Stimulated activated naive CD8-positive, alpha-beta T cell treated with anti-CD3 and anti-CD28 coated beads, Interleukin-15, Interleukin-2, amounts not matched to agents 100 ng/mL and 50 ng/mL, for 24 hours (primary cell): Measurements from ENCODE around the gene FAM47E.

Experiments
- H3K27ac Mint-ChIP-seq: one replicate; pipeline ENCODE4 v1.8.0; 2021; ENCODE audit warnings: mild to moderate bottlenecking, mixed read lengths
- H3K27me3 Mint-ChIP-seq: one replicate; pipeline ENCODE4 v1.8.0; 2021; ENCODE audit warnings: mixed read lengths
- H3K36me3 Mint-ChIP-seq: one replicate; pipeline ENCODE4 v1.8.0; 2021; ENCODE audit warnings: low read depth, mixed read lengths
- H3K4me1 Mint-ChIP-seq: one replicate; pipeline ENCODE4 v1.8.0; 2021; ENCODE audit warnings: low read depth, mixed read lengths
- H3K4me3 Mint-ChIP-seq: one replicate; pipeline ENCODE4 v1.8.0; 2021; ENCODE audit warnings: mild to moderate bottlenecking, mixed read lengths
- H3K9me3 Mint-ChIP-seq: one replicate; pipeline ENCODE4 v1.8.0; 2021; ENCODE audit warnings: mixed read lengths

The FAM47E gene

DNA sequence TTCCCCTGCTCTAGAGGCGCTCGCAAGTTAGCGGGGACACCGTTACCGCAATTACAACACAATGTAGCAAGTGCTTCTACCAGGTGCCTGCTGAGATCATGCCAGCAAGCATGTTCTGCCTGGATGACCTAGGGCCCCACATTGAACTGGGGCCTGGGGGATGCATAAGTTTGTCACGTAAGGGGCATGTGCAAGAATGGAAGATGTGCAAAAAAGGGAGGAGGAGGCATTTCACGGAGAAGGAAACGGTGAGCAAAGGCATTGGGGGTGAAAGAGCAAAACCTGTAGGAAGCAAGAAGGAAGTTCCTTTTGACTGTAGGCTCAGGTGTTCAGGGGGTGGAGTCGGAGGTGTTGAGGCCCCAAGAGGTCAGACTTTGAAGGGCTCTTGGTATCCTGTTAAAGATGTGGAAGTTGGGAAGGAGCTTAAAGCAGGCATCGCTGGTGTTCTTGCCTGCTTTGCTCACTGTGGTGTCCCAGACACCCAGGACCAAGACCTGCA, 37.3 kb upstream of the FAM47E start:
- H3K36me3 Mint-ChIP-seq, result no peaks in the 10 kb centered on the region
- H3K27me3 Mint-ChIP-seq, result peaks cover 3% of the 10 kb centered on the region
- peak overlapping the region; percentile 81 for H3K27ac Mint-ChIP-seq
- H3K4me1 Mint-ChIP-seq, result peaks cover 30% of the 10 kb centered on the region
- no peaks in the 10 kb centered on the region for H3K9me3 Mint-ChIP-seq
- H3K4me3 Mint-ChIP-seq, result peak overlapping the region; percentile 84

DNA sequence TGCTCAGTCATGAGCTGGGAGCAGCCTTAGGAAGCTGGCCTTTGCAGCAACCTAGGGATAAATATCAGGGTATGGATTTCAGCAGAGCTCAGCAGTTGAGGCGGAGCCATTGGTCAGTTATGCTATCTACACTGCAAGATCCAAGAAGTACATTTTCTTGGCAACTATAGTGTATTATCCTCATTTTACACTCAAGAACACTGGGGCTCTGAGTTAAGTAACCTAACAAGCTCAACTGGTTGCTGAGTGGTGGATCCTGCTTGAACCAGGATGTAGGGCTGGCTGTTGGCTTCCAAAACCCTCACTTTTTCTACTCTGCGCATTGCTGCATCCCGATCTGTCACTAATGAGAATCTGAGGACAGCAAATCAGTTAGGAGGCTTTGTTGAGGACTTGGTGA, 36.4 kb upstream of the FAM47E start:
- Mint-ChIP-seq H3K27me3 (peaks cover 3% of the 10 kb centered on the region), H3K27ac (no peak overlapping the region), H3K9me3 (no peaks in the 10 kb centered on the region), H3K4me1 (peaks cover 30% of the 10 kb centered on the region), H3K4me3 (no peak overlapping the region), H3K36me3 (no peaks in the 10 kb centered on the region)

DNA sequence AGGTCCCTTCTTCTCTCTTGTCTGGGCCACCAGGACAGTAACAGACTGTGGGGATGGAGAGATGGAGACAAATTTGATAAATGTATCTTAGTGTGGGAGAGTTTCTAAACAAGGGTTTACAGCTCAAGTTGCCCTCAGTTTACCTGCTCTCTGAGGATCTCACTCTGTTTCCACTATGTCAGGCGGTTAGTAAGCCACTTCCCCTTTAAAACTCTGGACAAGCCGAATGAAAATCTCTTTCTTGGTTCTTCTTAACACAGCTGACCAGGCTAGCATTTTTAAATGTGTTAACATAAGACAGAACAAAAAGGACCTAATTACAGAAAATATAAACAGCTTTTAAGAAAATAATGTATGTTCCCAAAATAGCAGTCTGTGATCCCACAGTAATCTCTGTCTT, 35.0 kb upstream of the FAM47E start:
- Mint-ChIP-seq H3K27ac (no peak overlapping the region), H3K9me3 (no peaks in the 10 kb centered on the region), H3K27me3 (peaks cover 3% of the 10 kb centered on the region), H3K4me1 (peaks cover 27% of the 10 kb centered on the region), H3K4me3 (no peak overlapping the region), H3K36me3 (no peaks in the 10 kb centered on the region)

DNA sequence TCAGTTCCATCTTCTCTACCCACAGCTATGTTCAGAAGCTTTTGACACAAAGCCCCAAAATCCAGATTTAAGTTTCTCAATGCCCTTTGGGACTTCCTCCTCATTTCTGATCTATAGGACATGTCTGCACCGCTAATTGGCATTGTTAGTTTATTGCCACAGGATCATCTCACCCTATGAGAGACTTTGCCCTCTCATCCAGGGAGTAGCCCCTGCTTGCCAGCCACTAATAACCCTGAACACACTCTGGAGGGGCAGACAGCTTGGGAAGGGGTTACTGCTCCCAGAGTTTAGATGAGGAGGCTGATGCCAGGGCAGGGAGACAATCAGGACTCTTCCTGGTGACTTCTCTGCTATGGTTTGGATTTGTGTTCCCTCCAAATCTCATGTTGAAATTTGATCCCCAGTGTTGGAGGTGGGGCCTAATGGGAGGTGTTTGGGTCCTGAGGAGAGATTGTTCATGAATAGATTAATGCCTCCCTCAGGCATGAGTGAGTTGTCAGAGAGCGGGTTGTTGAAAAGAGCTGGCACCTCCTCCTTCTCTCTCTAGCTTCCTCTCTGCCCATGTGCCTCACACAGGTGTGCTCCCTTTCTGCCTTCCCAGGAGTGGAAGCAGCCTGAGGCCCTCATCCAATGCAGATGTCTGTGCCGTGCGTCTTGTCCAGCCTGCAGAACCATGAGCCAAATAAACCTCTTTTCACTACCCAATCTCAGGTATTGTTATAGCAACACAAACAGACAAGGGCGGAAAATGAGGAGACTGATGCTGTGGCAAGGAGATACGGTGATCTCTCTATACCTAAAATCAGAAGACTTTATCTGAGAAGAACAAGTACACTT, 34.3 kb upstream of the FAM47E start:
- H3K36me3 Mint-ChIP-seq, result no peaks in the 10 kb centered on the region
- peaks cover 27% of the 10 kb centered on the region for H3K4me1 Mint-ChIP-seq
- H3K9me3 Mint-ChIP-seq, result no peaks in the 10 kb centered on the region
- peaks cover 3% of the 10 kb centered on the region for H3K27me3 Mint-ChIP-seq
- no peak overlapping the region for H3K27ac Mint-ChIP-seq
- no peak overlapping the region for H3K4me3 Mint-ChIP-seq

DNA sequence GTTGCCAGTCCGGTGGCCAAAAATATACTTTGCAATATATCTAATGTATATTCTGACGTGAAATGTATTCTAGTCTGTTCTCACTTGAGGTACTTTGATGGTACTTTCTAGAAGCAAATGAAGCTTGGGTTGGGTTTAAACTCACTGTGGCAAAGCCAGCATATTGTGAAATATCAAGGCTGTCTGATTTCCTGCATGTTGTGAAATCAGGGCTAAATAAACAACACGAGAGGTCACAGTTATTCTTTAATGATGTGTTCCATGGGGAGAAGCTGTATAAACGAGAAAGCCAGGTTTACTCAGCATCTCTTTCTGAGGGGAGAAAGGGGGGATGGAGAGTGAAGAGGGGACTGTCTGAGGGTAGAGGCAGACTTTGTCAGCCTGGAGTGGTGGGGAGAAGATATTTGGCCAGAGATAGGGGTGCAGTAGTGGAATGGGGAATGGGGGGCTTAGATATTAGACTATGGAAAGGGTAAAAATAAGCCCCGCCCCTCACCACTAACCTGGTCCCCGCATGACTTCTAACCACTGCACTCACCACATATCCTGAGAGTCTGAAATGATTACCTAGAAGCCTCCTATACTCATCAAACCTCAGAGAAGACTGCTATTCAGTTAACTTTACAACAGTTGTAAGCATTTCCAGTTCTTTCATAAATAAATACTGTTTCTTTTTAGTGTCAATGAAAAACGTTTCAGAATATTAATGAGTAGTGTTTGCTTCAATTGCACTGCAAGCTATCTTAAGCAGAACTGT, 32.0 kb upstream of the FAM47E start:
- Mint-ChIP-seq H3K4me1 (peaks cover 8% of the 10 kb centered on the region), H3K4me3 (no peak overlapping the region)

DNA sequence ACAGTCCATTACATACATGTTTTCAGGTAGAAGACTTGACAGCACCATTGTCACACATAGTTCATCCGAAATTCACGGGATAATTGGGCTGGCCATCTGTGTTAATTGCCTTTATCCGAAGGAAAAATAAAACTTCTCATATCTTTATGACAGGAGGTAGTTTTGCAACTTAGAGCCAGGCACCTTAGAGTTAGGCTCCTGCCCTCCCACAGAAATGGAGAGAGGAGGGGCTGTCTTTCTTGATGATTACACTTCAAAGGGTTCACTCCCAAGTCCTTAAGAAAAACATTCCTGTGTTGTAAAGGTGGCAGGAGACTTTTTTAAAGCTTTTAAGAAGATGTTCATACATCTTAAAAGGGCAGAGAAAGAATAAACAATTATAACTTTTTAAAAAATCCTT, 27.4 kb upstream of the FAM47E start:
- Mint-ChIP-seq H3K27ac (no peak overlapping the region), H3K27me3 (peaks cover 8% of the 10 kb centered on the region), H3K4me1 (no peaks in the 10 kb centered on the region), H3K36me3 (no peaks in the 10 kb centered on the region), H3K4me3 (no peak overlapping the region), H3K9me3 (peaks cover 7% of the 10 kb centered on the region)

More for the DNA sequence above, 32.0 kb upstream of the FAM47E start:
- Mint-ChIP-seq H3K36me3 (no peaks in the 10 kb centered on the region), H3K9me3 (no peaks in the 10 kb centered on the region), H3K27me3 (peaks cover 3% of the 10 kb centered on the region), H3K27ac (no peak overlapping the region)

DNA sequence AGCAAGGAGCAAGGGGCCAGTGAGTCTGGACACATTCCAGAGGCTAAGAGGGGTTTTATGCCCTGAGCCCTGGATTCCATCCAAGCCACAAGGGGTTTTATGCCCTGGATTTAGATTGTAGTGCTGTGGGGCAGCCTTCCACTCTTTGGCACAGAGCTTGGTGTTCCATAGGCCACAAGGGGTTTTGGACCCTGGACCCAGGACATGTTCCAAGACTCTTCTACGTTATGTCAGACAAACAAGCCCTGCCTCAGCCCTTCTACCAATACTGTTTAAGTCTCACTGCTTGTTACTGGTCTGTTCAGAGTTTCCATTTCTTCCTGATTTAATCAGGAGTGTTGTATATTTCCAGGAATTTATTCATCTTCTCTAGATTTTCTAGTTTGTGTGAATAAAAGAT, 25.1 kb upstream of the FAM47E start:
- Mint-ChIP-seq H3K4me3 (no peak overlapping the region), H3K27ac (no peak overlapping the region), H3K9me3 (peaks cover 14% of the 10 kb centered on the region), H3K27me3 (peaks cover 8% of the 10 kb centered on the region), H3K4me1 (no peaks in the 10 kb centered on the region), H3K36me3 (no peaks in the 10 kb centered on the region)

DNA sequence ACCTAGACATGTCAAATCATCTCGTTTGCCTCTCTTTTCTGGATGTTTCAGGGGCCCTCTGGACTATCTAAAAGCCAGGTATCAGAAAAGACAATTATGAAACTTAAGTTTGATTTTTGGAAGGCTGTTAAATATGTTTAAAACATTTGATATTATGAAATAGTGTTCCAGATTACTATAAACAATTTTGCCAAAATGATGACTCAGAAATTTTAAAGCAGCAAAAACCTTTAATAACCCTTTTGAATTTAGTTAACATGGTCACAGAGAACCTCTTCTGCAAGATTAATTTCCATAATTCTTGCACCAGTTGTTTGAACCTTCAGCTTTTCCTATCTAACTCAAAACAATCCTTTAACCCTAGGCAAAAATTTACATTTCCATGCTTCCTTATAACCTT, 18.8 kb upstream of the FAM47E start:
- Mint-ChIP-seq H3K27ac (no peak overlapping the region), H3K36me3 (no peaks in the 10 kb centered on the region), H3K4me3 (no peak overlapping the region), H3K27me3 (no peaks in the 10 kb centered on the region), H3K9me3 (peaks cover 15% of the 10 kb centered on the region), H3K4me1 (no peaks in the 10 kb centered on the region)

DNA sequence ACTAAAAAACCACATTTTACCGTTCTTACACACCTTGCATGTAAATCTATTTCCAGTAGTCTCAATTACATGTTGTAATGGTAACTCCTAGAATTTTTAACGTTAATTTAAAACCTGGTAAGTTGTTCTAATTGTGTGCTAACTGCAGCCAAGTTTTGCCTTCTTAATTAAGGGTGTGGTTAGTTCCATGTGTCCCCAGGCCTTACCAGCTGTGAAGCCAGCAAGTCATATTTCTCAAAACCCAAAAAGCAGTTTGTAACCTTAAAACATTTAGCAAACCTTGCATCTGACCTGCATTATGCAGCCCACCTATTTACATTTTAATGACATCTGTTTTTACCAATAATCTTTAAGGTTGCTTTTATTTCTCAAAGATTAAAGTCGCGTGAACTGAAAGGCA, 18.4 kb upstream of the FAM47E start:
- no peak overlapping the region for H3K4me3 Mint-ChIP-seq
- H3K9me3 Mint-ChIP-seq, result peaks cover 18% of the 10 kb centered on the region
- H3K36me3 Mint-ChIP-seq, result no peaks in the 10 kb centered on the region
- H3K27me3 Mint-ChIP-seq, result no peaks in the 10 kb centered on the region
- H3K4me1 Mint-ChIP-seq, result no peaks in the 10 kb centered on the region
- H3K27ac Mint-ChIP-seq, result no peak overlapping the region

DNA sequence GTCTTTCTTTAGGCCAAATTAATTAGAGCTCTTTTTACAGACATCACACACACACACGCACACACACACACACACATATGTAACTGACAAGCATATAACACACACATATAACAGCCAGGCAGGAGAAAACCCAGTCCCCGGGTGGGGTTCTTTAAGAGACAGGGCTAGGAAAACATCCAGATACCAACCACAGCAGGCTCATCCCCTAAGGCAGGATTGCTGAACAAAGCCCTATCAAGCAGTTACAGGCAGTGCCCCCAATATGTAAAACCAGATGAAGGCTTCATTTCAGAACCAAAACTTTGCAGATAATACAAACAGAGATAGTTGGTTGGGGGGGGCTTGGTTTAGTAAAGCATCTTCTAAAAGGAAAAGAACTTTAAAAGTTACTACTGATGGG, 18.0 kb upstream of the FAM47E start:
- Mint-ChIP-seq H3K9me3 (peaks cover 17% of the 10 kb centered on the region), H3K4me1 (no peaks in the 10 kb centered on the region), H3K27me3 (no peaks in the 10 kb centered on the region), H3K4me3 (no peak overlapping the region), H3K27ac (no peak overlapping the region), H3K36me3 (no peaks in the 10 kb centered on the region)

DNA sequence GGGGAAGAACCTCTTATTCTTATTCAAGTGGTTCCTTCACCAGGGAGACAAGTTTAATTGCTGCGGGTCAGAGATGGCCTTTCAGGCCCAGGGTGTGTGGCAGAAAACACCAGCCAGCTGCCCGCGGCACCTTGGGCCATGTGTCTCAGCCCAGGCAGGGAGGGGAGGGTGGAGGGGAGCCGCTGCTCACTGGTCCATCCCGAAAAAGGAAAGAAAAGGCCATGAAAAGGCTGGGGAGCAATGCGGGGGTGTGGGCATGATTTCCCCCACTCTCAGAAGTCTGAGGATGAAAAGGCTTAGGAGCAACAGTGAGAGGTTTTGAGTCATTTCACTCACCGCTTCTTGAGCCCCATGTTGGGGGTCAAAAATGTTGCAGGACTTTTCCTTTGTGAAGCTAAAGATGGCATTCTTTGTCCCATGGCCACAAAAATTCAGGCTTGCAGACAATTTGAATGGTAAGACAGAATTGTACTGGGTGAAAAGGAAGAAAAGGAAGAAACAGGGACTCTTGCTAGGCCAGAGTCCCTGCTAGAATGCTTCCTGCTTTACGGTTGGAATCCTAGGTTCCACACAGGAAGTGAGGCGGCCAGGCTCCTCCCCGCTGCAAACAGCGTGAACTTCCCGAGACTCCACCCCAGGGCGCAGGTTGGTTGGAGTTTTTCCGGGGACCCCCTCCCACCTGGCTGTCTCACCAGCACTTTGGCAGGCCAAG, 17.4 kb upstream of the FAM47E start:
- H3K27ac Mint-ChIP-seq, result no peak overlapping the region
- H3K27me3 Mint-ChIP-seq, result no peaks in the 10 kb centered on the region
- no peaks in the 10 kb centered on the region for H3K4me1 Mint-ChIP-seq
- no peaks in the 10 kb centered on the region for H3K36me3 Mint-ChIP-seq
- no peak overlapping the region for H3K4me3 Mint-ChIP-seq
- peaks cover 14% of the 10 kb centered on the region for H3K9me3 Mint-ChIP-seq

DNA sequence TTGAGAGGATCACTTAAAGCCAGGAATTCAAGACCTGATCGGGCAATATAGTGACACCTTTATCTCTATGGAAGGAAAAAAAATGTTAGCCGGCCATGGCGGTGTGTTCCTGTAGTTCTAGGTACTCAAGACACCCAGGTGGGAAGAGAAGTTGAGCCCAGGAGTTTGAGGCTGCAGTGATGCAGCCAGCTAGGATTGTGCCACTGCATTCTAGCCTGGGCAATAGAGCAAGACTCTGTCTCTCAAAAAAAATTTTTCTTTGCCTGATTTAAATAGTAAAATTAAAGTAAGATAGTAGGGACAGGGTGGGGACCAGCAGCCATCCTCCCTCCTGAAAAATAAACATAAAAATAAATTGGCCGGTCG, 16.9 kb upstream of the FAM47E start:
- Mint-ChIP-seq H3K36me3 (no peaks in the 10 kb centered on the region), H3K9me3 (peaks cover 13% of the 10 kb centered on the region), H3K27me3 (no peaks in the 10 kb centered on the region), H3K27ac (no peak overlapping the region), H3K4me3 (no peak overlapping the region), H3K4me1 (no peaks in the 10 kb centered on the region)

DNA sequence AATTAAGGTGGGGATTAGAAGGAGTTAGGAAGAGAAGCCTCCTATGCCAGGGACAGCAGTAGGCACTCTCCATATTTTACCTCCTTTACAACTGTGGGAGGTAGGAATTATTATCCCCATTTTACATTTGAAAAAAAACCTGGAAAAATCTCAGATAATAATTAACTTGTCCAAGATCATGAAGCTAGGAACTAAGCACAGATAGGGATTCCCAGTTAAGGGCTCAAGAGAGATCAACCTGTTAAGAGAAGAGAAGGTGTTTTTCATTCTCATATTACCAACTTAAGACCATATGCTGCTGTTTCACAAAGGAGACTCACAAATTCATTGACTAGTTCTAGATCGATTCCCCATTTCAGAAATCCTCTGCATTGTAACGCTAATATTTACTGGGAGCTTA, 16.1 kb upstream of the FAM47E start:
- Mint-ChIP-seq H3K27me3 (peaks cover 2% of the 10 kb centered on the region), H3K9me3 (peaks cover 18% of the 10 kb centered on the region), H3K4me3 (no peak overlapping the region), H3K4me1 (no peaks in the 10 kb centered on the region), H3K27ac (no peak overlapping the region), H3K36me3 (no peaks in the 10 kb centered on the region)

DNA sequence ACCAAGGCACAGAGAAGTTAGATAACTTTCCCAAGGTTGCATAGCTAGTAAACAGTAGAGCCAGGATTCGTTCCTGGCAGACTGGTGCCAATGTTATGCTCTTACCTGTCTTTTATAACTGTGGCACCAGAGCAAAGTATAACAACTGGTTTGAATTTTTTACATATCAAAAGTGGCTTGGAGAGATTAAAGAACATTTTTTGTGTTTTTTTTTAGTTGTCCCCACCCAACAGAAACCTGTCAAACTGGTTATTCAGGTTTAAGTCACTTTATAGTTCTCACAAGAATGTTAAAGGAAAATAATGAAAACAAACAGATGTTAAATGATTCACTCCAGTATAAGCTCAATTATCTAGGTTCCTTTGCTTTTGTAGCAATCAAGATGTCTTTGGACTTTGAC, 15.6 kb upstream of the FAM47E start:
- Mint-ChIP-seq H3K27me3 (peaks cover 6% of the 10 kb centered on the region), H3K27ac (no peak overlapping the region), H3K36me3 (no peaks in the 10 kb centered on the region), H3K4me1 (no peaks in the 10 kb centered on the region), H3K4me3 (no peak overlapping the region), H3K9me3 (peaks cover 23% of the 10 kb centered on the region)

DNA sequence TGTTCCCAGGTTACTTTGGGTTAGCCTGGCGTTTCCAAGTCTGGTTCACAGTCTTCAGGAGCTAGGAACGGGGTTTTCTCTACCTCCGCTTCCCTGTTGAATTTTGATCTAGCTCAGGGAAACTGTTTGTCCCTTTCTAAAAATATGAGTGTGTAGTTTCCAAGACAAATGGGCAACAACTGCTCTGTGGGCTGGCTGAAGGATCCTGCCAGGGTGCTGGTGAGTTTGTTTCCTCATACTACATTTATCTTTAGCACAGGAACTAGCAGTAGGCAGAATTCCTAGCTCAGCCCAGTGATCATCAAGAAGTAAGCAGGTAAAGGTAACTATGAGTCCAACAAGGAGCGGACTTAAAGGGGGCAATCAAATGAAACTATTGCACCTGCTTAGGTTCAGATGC, 13.3 kb upstream of the FAM47E start:
- Mint-ChIP-seq H3K9me3 (peaks cover 23% of the 10 kb centered on the region), H3K27ac (no peak overlapping the region), H3K27me3 (peaks cover 14% of the 10 kb centered on the region), H3K36me3 (no peaks in the 10 kb centered on the region), H3K4me3 (no peak overlapping the region), H3K4me1 (no peaks in the 10 kb centered on the region)
